Ovary (tissue), 9 donors: ENCODE measurements around the gene KDELR3. TPM values are rescaled to one million over a fixed set of nuclear protein-coding genes. Genes with fewer than 3 reads are reported as not detected.

ENCODE experiments used
- DNase-seq, 5 donors: peaks; one replicate each; pipeline ENCODE4 v3.0.0-alpha.2; 2019 to 2020
- H3K27ac ChIP-seq, 2 donors: fragments of 200-600 bp; one replicate each; pipeline versions ENCODE4 v1.5.1 to v1.8.0; 2019 to 2022
- H3K27me3 ChIP-seq: fragments of 200-600 bp; one replicate; pipeline ENCODE4 v1.8.0; 2022
- H3K36me3 ChIP-seq: fragments of 200-600 bp; sonication (generic); one replicate; pipeline ENCODE4 v1.5.1; 2019
- H3K4me1 ChIP-seq: one replicate; pipeline ENCODE4 v1.8.1; 2013; ENCODE audit warnings: mild to moderate bottlenecking, moderate library complexity; ENCODE audit not compliant: insufficient read depth
- H3K4me3 ChIP-seq: fragments of 200-600 bp; sonication (generic); one replicate; pipeline ENCODE4 v1.5.1; 2017
- H3K9me3 ChIP-seq, 2 donors: fragments of 200-600 bp in 1 of 2; sonication (generic) in 1 of 2; one replicate each; pipeline versions ENCODE4 v1.5.1 to v1.8.1; 2013 to 2019; ENCODE audit warnings: mild to moderate bottlenecking in 1 of 2, moderate library complexity in 1 of 2
- EP300 ChIP-seq: sonication (generic); formaldehyde crosslinking; IDR thresholded peaks from one replicate; pipeline ENCODE4 v1.6.1; 2017; ENCODE audit warnings: antibody characterized with exemption
- POLR2A ChIP-seq: fragments of 450-650 bp; IDR thresholded peaks from one replicate; pipeline ENCODE4 v1.6.1; 2017; ENCODE audit warnings: antibody characterized with exemption, mild to moderate bottlenecking, moderate library complexity
- WGBS, 3 donors: extraction: QIAGEN DNeasy Blood & Tissue Kit in 1 of 3; methylation state at CpG; one replicate each; pipeline versions ENCODE4 v1.1.5 to v1.1.7; 2013 to 2017; 5-methylcytosine and 5-hydroxymethylcytosine counted together
- intact Hi-C, 4 donors: fragments of 100-400 bp; cut with DNase I; formaldehyde crosslinking; loops; one replicate each; pipeline versions ENCODE4 v1.11.0 to v1.15.1; 2022 to 2023
- polyA plus RNA-seq, 2 donors: library from polyadenylated mRNA; stranded (reverse); fragments of 200-250 nt in 1 of 2; fragments of 350-450 nt in 1 of 2; fragmentation: Illumina TruSeq in 1 of 2; extraction: RNeasy Lipid Tissue Mini Kit (QIAGEN cat#74804) in 1 of 2; gene quantifications; one replicate each; pipeline ENCODE4 v1.2.3, GENCODE V29; 2013 to 2014
- total RNA-seq, 7 donors: library from RNA; depleted of rRNA in 2 of 7; stranded (reverse); fragments of >200 nt in 2 of 7; fragmentation: NEBNext Ultra II Directional in 3 of 7; extraction: Animal tissue kit (Norgen Biotek cat#: 25700) in 3 of 7; gene quantifications; one replicate each; pipeline versions ENCODE4 v1.1.0 to v1.2.4, GENCODE V29; 2016 to 2023
- TF ChIP-seq, protein P1 (sequence below), 3 donors: fragments of 450-650 bp in 2 of 3; fragments of 200-600 bp in 1 of 3; IDR thresholded peaks; one replicate each; pipeline versions ENCODE4 v1.5.1 to v1.8.0; 2016 to 2022; ENCODE audit warnings: antibody characterized with exemption in 3 of 3, mild to moderate bottlenecking in 1 of 3
- donor health status: DM: no; HTN: no; CAD: no; lungs with moderate emphysema.
- donor health status: DM: no; HTN: no; CAD: no.
- donor health status: Bipolar disorder and iron deficiency.
- donor health status: DM: yes; HTN: yes; CAD: no.
- donor health status: DM: no; HTN: no; CAD: no.
- donor health status: DM: yes; HTN: yes; CAD: no.

The KDELR3 gene
- total and polyA plus RNA-seq, 9 donors: 0.81 to 26.9 (median 2.4) TPM

DNA sequence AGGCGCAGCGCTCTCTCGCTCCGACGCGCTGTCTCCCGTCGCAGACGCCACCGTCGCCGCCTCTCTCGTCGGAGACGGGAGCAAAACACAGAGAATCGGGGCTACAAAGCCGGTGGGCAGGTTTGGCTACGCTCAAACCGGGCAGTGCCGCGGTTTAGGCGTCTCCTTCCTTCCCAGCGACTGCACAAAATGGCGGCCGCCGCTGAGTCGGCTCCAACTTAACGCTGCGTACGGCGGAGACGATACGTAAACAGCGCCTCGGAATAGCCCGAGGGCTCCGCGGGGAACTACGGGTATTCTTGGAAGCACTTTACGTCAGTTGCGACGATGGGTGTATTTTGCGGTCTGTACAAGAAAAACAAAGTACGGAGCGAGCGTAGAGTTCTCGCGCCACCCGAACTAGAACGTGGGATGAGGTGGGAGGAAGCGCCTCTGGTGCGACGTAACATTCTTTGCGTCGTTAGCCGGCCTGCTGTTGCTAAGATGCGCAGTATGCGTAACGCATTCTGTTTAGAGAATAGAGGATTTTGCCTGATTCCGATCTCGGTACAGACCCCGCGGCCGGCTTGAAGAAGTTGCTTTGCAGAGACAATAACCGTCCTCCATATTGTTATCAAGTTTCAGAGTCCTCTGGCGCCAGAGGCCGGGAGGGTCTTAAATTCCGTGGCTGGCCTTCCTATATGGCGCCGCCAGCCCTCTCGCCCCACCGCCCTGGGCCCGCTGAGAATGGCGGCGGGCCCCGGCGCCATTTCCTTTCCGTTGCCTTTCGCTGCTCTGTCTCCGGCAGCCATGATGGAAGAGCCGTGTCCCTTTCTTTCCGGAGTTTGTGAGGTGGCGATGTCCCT lies 38.4 kb downstream of the KDELR3 start, which contains the start of gene DDX17:
Gene DDX17 (minus strand): TSS at position 194 of the 845 bp plus-strand sequence.
- 0 to 1% (median 1%) methylated on average over 83 of the region's 83 CpGs for WGBS, 3 donors
- Histone ChIP-seq H3K27me3 (no peaks in the 10 kb centered on the region), H3K4me1 (peaks cover 3% of the 10 kb centered on the region), H3K4me3 (peak within 1 kb of the TSS; percentile 67), H3K27ac (peak within 1 kb of the TSS; percentile 99 to 100), H3K9me3 (no peaks in the 10 kb centered on the region), H3K36me3 (no peaks in the 10 kb centered on the region)
- TF ChIP-seq POLR2A: peak; percentile 85
- TF ChIP-seq, protein P1, sequence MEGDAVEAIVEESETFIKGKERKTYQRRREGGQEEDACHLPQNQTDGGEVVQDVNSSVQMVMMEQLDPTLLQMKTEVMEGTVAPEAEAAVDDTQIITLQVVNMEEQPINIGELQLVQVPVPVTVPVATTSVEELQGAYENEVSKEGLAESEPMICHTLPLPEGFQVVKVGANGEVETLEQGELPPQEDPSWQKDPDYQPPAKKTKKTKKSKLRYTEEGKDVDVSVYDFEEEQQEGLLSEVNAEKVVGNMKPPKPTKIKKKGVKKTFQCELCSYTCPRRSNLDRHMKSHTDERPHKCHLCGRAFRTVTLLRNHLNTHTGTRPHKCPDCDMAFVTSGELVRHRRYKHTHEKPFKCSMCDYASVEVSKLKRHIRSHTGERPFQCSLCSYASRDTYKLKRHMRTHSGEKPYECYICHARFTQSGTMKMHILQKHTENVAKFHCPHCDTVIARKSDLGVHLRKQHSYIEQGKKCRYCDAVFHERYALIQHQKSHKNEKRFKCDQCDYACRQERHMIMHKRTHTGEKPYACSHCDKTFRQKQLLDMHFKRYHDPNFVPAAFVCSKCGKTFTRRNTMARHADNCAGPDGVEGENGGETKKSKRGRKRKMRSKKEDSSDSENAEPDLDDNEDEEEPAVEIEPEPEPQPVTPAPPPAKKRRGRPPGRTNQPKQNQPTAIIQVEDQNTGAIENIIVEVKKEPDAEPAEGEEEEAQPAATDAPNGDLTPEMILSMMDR (IDR thresholded peaks at IDR 0.05): peak in 2 of 3 donors; percentile 30 to 47
- TF ChIP-seq EP300: peak; percentile 24
- DNase-seq: peak; percentile 91 to 96 (median 94)
- intact Hi-C loops: loop anchor here in 1 of 4 donors (10.0 kb wide), 2 partner anchors 58 to 192 kb away; partner anchors contain the start of gene CSNK1E

GRCh38 chr22:38510416-38510970 lies 42.6 kb downstream of the KDELR3 start:
- TF ChIP-seq, protein P1 (IDR thresholded peaks at IDR 0.05): no peak
- TF ChIP-seq POLR2A: no peak
- Histone ChIP-seq H3K36me3 (no peaks in the 10 kb centered on the region), H3K27me3 (no peaks in the 10 kb centered on the region), H3K9me3 (no peaks in the 10 kb centered on the region), H3K4me1 (no peaks in the 10 kb centered on the region), H3K4me3 (no peak overlapping the region), H3K27ac (no peak overlapping the region)
- DNase-seq: no peak
- intact Hi-C loops: no loop called here
- 90 to 93% (median 90%) methylated on average over 5 of the region's 5 CpGs for WGBS, 3 donors

- TF ChIP-seq EP300: no peak
- TF ChIP-seq, protein P1 (IDR thresholded peaks at IDR 0.05): no peak
- no peak overlapping the region for H3K4me3 ChIP-seq
- intact Hi-C loops: no loop called here
- no peaks in the 10 kb centered on the region for H3K9me3 ChIP-seq
- H3K36me3 ChIP-seq: no peaks in the 10 kb centered on the region
- no peaks in the 10 kb centered on the region for H3K4me1 ChIP-seq
- H3K27me3 ChIP-seq: no peaks in the 10 kb centered on the region
- DNase-seq: no peak
- WGBS, 3 donors: 91 to 100% (median 94%) methylated on average over 1 of the region's 1 CpG
- H3K27ac ChIP-seq: no peak overlapping the region
Measured at GRCh38 chr22:38513063-38513462, 45.2 kb downstream of the KDELR3 start.

DNA sequence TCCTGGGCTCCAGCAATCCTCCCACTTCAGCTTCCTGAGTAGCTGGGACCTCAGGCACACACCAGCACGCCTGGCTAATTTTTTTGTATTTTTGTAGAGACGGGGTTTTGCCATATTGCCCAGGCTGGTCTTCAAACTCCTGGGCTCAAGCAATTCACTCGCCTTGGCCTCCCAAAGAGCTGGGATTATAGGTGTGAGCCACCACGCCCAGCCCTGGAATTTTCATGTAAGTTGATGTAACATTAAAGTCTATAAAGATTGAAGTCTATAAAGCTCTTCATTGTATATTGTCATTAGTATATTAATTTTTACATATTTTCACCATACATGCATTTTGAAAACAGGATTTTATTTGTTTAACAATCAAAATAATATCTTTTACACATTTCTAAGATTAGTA lies 50.7 kb downstream of the KDELR3 start:
- no peaks in the 10 kb centered on the region for H3K4me1 ChIP-seq
- no peak overlapping the region for H3K27ac ChIP-seq
- no peaks in the 10 kb centered on the region for H3K27me3 ChIP-seq
- H3K36me3 ChIP-seq: no peaks in the 10 kb centered on the region
- WGBS, 3 donors: 90 to 92% (median 92%) methylated on average over 4 of the region's 4 CpGs
- no peak for TF ChIP-seq EP300
- no peak for TF ChIP-seq POLR2A
- TF ChIP-seq, protein P1 (IDR thresholded peaks at IDR 0.05): no peak
- no peaks in the 10 kb centered on the region for H3K9me3 ChIP-seq
- intact Hi-C loops: no loop called here
- H3K4me3 ChIP-seq: no peak overlapping the region
- DNase-seq: no peak
